ENCODE data around the gene SORCS3. TPM values are rescaled to one million over a fixed set of nuclear protein-coding genes. Genes with fewer than 3 reads are reported as not detected.

The SORCS3 gene
- total and polyA plus RNA-seq, 2 donors (not counting 1 experiment from before 2014, with no cell fraction given), result not detected

DNA sequence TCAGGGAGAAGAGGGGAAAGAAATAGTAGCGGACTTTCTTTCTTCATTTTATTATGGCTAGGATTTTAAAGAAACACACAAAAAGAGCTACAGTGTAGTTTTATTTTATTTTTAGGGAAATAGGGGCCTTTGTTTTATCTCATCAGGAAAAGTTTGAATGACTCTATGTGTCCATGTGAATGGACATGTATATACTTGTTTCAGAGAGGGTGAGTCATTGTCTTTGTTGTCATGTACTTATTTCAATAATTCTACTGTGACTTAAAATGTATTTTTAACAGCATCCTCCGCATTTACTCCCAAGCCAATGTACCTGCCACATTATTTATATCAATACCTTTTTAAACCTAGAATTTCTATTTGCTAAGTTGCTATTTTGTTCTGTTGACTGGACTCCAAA lies 569.5 kb downstream of the SORCS3 start:
- no peak for ATAC-seq (ENCODE audit: low read depth)
- no peaks in the 10 kb centered on the region for H3K9me3 Mint-ChIP-seq (ENCODE audit: insufficient read depth)
- intact Hi-C loops (cut with micrococcal nuclease), result no loop called here
- Histone ChIP-seq H3K4me3 (ENCODE audit: control extremely low read depth in 1 of 5, extremely low read depth in 1 of 5, insufficient read depth in 1 of 5, low read depth in 2 of 5, low read length in 4 of 5) (no peak overlapping the region), H3K4me1 (ENCODE audit: control insufficient read depth in 2 of 2, insufficient read depth in 2 of 2, low read length in 2 of 2) (no peaks in the 10 kb centered on the region), H3K9me3 (ENCODE audit: control extremely low read depth in 1 of 3, control insufficient read depth in 2 of 3, insufficient read depth in 1 of 3, low read length in 2 of 3) (no peaks in the 10 kb centered on the region), H3K27ac (ENCODE audit: low read length in 2 of 2) (no peak overlapping the region), H3K79me2 (ENCODE audit: control insufficient read depth, insufficient read depth, low read length) (no peaks in the 10 kb centered on the region), H3K36me3 (replicated peaks in 1 of 2; ENCODE audit: control extremely low read depth in 1 of 2, control insufficient read depth in 1 of 2, extremely low read depth in 1 of 2, insufficient read depth in 2 of 2, low read length in 1 of 2) (no peaks in the 10 kb centered on the region), H4K20me1 (ENCODE audit: control insufficient read depth, insufficient read depth, low read length, poor library complexity, severe bottlenecking) (no peaks in the 10 kb centered on the region), H3K27me3 (replicated peaks in 1 of 4; ENCODE audit: control extremely low read depth in 1 of 4, control insufficient read depth in 3 of 4, insufficient read depth in 4 of 4, low read length in 3 of 4) (no peaks in the 10 kb centered on the region), H3K9ac (ENCODE audit: low read length) (no peak overlapping the region), H2AFZ (ENCODE audit: insufficient read depth, low read depth, low read length, poor library complexity, severe bottlenecking) (no peak overlapping the region), H3K4me2 (replicated peaks; ENCODE audit: low read depth, low read length, poor library complexity, severe bottlenecking) (no peak overlapping the region)
- no peak overlapping the region for H3K27ac Mint-ChIP-seq
- DNase-seq, result no peak
- no CpG with 5 or more reads among the region's 2 CpGs for WGBS (ENCODE audit: insufficient coverage)
- POLR2A ChIA-PET, result no interaction called here
- no peak overlapping the region for H3K4me3 Mint-ChIP-seq
- H3K4me1 Mint-ChIP-seq, result no peaks in the 10 kb centered on the region
- H3K27me3 Mint-ChIP-seq, result no peaks in the 10 kb centered on the region
- TF ChIP-seq, protein P1, sequence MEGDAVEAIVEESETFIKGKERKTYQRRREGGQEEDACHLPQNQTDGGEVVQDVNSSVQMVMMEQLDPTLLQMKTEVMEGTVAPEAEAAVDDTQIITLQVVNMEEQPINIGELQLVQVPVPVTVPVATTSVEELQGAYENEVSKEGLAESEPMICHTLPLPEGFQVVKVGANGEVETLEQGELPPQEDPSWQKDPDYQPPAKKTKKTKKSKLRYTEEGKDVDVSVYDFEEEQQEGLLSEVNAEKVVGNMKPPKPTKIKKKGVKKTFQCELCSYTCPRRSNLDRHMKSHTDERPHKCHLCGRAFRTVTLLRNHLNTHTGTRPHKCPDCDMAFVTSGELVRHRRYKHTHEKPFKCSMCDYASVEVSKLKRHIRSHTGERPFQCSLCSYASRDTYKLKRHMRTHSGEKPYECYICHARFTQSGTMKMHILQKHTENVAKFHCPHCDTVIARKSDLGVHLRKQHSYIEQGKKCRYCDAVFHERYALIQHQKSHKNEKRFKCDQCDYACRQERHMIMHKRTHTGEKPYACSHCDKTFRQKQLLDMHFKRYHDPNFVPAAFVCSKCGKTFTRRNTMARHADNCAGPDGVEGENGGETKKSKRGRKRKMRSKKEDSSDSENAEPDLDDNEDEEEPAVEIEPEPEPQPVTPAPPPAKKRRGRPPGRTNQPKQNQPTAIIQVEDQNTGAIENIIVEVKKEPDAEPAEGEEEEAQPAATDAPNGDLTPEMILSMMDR (IDR thresholded peaks at IDR 0.05), result no peak
- no peak for TF ChIP-seq EZH2 (IDR thresholded peaks at IDR 0.05; ENCODE audit: borderline replicate concordance, insufficient read depth, low read depth, low read length, poor library complexity, severe bottlenecking)
- CTCF ChIA-PET, result no interaction called here

DNA sequence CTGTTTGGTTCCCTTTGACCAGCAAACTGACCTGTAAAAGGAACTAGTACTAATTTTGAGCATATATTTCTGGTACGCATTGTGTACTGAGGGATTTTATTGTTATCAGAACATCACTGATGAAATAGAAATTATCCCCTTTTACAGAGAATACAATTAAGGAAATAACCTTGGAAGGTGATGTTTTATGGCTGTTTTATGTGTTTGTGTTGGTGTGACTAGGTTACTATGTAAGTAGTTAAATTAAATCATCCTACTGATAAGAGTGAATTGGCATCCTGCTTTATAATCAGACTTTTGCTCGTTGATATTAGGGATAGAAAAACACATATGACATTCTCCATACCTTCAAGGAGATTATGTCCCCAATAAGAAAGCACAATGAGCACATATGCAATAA lies 596.6 kb downstream of the SORCS3 start:
- ATAC-seq (ENCODE audit: low read depth) (no peak), DNase-seq (no peak)
- Mint-ChIP-seq H3K4me1 (no peaks in the 10 kb centered on the region), H3K4me3 (no peak overlapping the region), H3K27me3 (no peaks in the 10 kb centered on the region), H3K27ac (no peak overlapping the region), H3K9me3 (ENCODE audit: insufficient read depth) (peaks cover 2% of the 10 kb centered on the region)
- no CpG with 5 or more reads among the region's 2 CpGs for WGBS (ENCODE audit: insufficient coverage)
- H2AFZ ChIP-seq (ENCODE audit: insufficient read depth, low read depth, low read length, poor library complexity, severe bottlenecking), result no peak overlapping the region
- no peaks in the 10 kb centered on the region for H3K36me3 ChIP-seq (replicated peaks in 1 of 2; ENCODE audit: control extremely low read depth in 1 of 2, control insufficient read depth in 1 of 2, extremely low read depth in 1 of 2, insufficient read depth in 2 of 2, low read length in 1 of 2)
- no peaks in the 10 kb centered on the region for H3K27me3 ChIP-seq (replicated peaks in 1 of 4; ENCODE audit: control extremely low read depth in 1 of 4, control insufficient read depth in 3 of 4, insufficient read depth in 4 of 4, low read length in 3 of 4)
- no peaks in the 10 kb centered on the region for H3K4me1 ChIP-seq (ENCODE audit: control insufficient read depth in 2 of 2, insufficient read depth in 2 of 2, low read length in 2 of 2)
- ChIA-PET POLR2A (no interaction called here), CTCF (no interaction called here)
- no peak overlapping the region for H3K9ac ChIP-seq (ENCODE audit: low read length)
- no peak overlapping the region for H3K4me2 ChIP-seq (replicated peaks; ENCODE audit: low read depth, low read length, poor library complexity, severe bottlenecking)
- intact Hi-C loops (cut with micrococcal nuclease), result no loop called here
- H3K79me2 ChIP-seq (ENCODE audit: control insufficient read depth, insufficient read depth, low read length), result no peaks in the 10 kb centered on the region
- no peaks in the 10 kb centered on the region for H4K20me1 ChIP-seq (ENCODE audit: control insufficient read depth, insufficient read depth, low read length, poor library complexity, severe bottlenecking)
- H3K27ac ChIP-seq (ENCODE audit: low read length in 2 of 2), result no peak overlapping the region
- TF ChIP-seq, protein P1 (IDR thresholded peaks at IDR 0.05), result no peak
- no peak for TF ChIP-seq EZH2 (IDR thresholded peaks at IDR 0.05; ENCODE audit: borderline replicate concordance, insufficient read depth, low read depth, low read length, poor library complexity, severe bottlenecking)
- peaks cover 3 to 9% (median 5%) of the 10 kb centered on the region in 3 donors for H3K9me3 ChIP-seq (ENCODE audit: control extremely low read depth in 1 of 3, control insufficient read depth in 2 of 3, insufficient read depth in 1 of 3, low read length in 2 of 3)
- no peak overlapping the region for H3K4me3 ChIP-seq (ENCODE audit: control extremely low read depth in 1 of 5, extremely low read depth in 1 of 5, insufficient read depth in 1 of 5, low read depth in 2 of 5, low read length in 4 of 5)

Data from B cell (primary cell).